Activated T-helper 17 cell treated with anti-CD3 and anti-CD28 coated beads, Interleukin-2, amount 50 U/mL, for 72 hours (primary cell): ENCODE data around the gene LSAMP. TPM values are rescaled to one million over a fixed set of nuclear protein-coding genes. Genes with fewer than 3 reads are reported as not detected.
"Not testable (repeated sequence)": the region's sequence is repeated elsewhere in the genome, so short reads cannot be mapped to it uniquely, and the experiment has no call there.

ENCODE experiments used
- ATAC-seq: fragments of 150-1000 bp; cut with Tn5 transposase; replicated peaks from 2 replicates; pipeline ENCODE4 v1.10.0; 2021; ENCODE audit warnings: mild to moderate bottlenecking, moderate library complexity
- H3K27ac Mint-ChIP-seq: one replicate; pipeline ENCODE4 v1.8.0; 2022; ENCODE audit warnings: mixed read lengths
- H3K27me3 Mint-ChIP-seq: one replicate; pipeline ENCODE4 v1.8.0; 2022; ENCODE audit warnings: mixed read lengths
- H3K36me3 Mint-ChIP-seq: one replicate; pipeline ENCODE4 v1.8.0; 2022; ENCODE audit warnings: low read depth, mild to moderate bottlenecking, mixed read lengths
- H3K4me1 Mint-ChIP-seq: one replicate; pipeline ENCODE4 v1.8.0; 2022; ENCODE audit warnings: mixed read lengths
- H3K4me3 Mint-ChIP-seq: one replicate; pipeline ENCODE4 v1.8.0; 2022; ENCODE audit warnings: mild to moderate bottlenecking, mixed read lengths
- H3K9me3 Mint-ChIP-seq: one replicate; pipeline ENCODE4 v1.8.0; 2022; ENCODE audit warnings: mixed read lengths
- total RNA-seq, 2 donors: library from RNA; stranded (reverse); gene quantifications; one replicate each; pipeline ENCODE4 v1.2.3, GENCODE V29; 2022

LSAMP gene
- total RNA-seq, 2 donors from 2014 or later, result not detected

GRCh38 chr3:115768661-115769060 is 676.6 kb downstream of the LSAMP start:
- no peak overlapping the region for H3K4me3 Mint-ChIP-seq
- no peaks in the 10 kb centered on the region for H3K9me3 Mint-ChIP-seq
- ATAC-seq, result no peak

GRCh38 chr3:115766587-115767482 is 678.5 kb downstream of the LSAMP start:
- Mint-ChIP-seq H3K9me3 (no peaks in the 10 kb centered on the region), H3K27ac (no peak overlapping the region), H3K4me1 (no peaks in the 10 kb centered on the region), H3K36me3 (no peaks in the 10 kb centered on the region), H3K4me3 (no peak overlapping the region), H3K27me3 (peaks cover 6% of the 10 kb centered on the region)
- no peak for ATAC-seq

More at GRCh38 chr3:115768661-115769060, 676.6 kb downstream of the LSAMP start:
- Mint-ChIP-seq H3K36me3 (no peaks in the 10 kb centered on the region), H3K4me1 (no peaks in the 10 kb centered on the region), H3K27ac (no peak overlapping the region), H3K27me3 (peaks cover 6% of the 10 kb centered on the region)

- Mint-ChIP-seq H3K27ac (no peak overlapping the region), H3K4me1 (no peaks in the 10 kb centered on the region), H3K4me3 (no peak overlapping the region), H3K36me3 (no peaks in the 10 kb centered on the region), H3K9me3 (no peaks in the 10 kb centered on the region), H3K27me3 (no peaks in the 10 kb centered on the region)
- no peak for ATAC-seq
Measured at GRCh38 chr3:115761927-115762305, 683.4 kb downstream of the LSAMP start.

- Mint-ChIP-seq H3K27me3 (no peaks in the 10 kb centered on the region), H3K27ac (no peak overlapping the region), H3K4me3 (no peak overlapping the region), H3K9me3 (no peaks in the 10 kb centered on the region), H3K36me3 (no peaks in the 10 kb centered on the region), H3K4me1 (no peaks in the 10 kb centered on the region)
- no peak for ATAC-seq
Measured at GRCh38 chr3:115760716-115761115, 684.6 kb downstream of the LSAMP start.

GRCh38 chr3:115758076-115758763 is 687.1 kb downstream of the LSAMP start:
- H3K27me3 Mint-ChIP-seq, result no peaks in the 10 kb centered on the region
- no peak overlapping the region for H3K4me3 Mint-ChIP-seq
- ATAC-seq, result no peak
- no peaks in the 10 kb centered on the region for H3K4me1 Mint-ChIP-seq
- H3K27ac Mint-ChIP-seq, result no peak overlapping the region
- H3K9me3 Mint-ChIP-seq, result no peaks in the 10 kb centered on the region
- no peaks in the 10 kb centered on the region for H3K36me3 Mint-ChIP-seq

GRCh38 chr3:115752978-115753377 is 692.3 kb downstream of the LSAMP start:
- not testable (repeated sequence) for H3K9me3 Mint-ChIP-seq, ATAC-seq, H3K27me3 Mint-ChIP-seq, H3K4me3 Mint-ChIP-seq, H3K27ac Mint-ChIP-seq, H3K4me1 Mint-ChIP-seq, H3K36me3 Mint-ChIP-seq
